Activated naive CD4-positive, alpha-beta T cell treated with anti-CD3 and anti-CD28 coated beads, Interleukin-2, amount 50 U/mL, for 72 hours (primary cell): ENCODE results near the gene PPP4R4. TPM values are rescaled to one million over a fixed set of nuclear protein-coding genes. Genes with fewer than 3 reads are reported as not detected.
"Not testable (repeated sequence)": the region's sequence is repeated elsewhere in the genome, so short reads cannot be mapped to it uniquely, and the experiment has no call there.

ENCODE experiments used
- ATAC-seq, 2 donors: fragments of 150-1000 bp; cut with Tn5 transposase; 2 replicates each; pipeline ENCODE4 v1.10.0; 2021; ENCODE audit warnings: mild to moderate bottlenecking in 2 of 2, moderate library complexity in 2 of 2
- DNase-seq, 2 donors: peaks; one replicate each; pipeline ENCODE4 v3.0.0; 2021 to 2022; ENCODE audit warnings: low spot score in 2 of 2
- H3K27ac Mint-ChIP-seq, 2 donors: one replicate each; pipeline ENCODE4 v1.8.0; 2022; ENCODE audit warnings: mild to moderate bottlenecking in 2 of 2, mixed read lengths in 2 of 2
- H3K36me3 Mint-ChIP-seq, 2 donors: one replicate each; pipeline ENCODE4 v1.8.0; 2022; ENCODE audit warnings: mixed read lengths in 2 of 2
- H3K9me3 Mint-ChIP-seq, 2 donors: one replicate each; pipeline ENCODE4 v1.8.0; 2022; ENCODE audit warnings: mixed read lengths in 2 of 2
- total RNA-seq, 2 donors: library from RNA; stranded (reverse); gene quantifications; one replicate each; pipeline ENCODE4 v1.2.3, GENCODE V29; 2022

Gene PPP4R4
- total RNA-seq, 2 donors from 2014 or later, result 6.5 to 8.7 TPM

- no peaks in the 10 kb centered on the region for H3K36me3 Mint-ChIP-seq
- DNase-seq, result no peak
Measured at GRCh38 chr14:94282991-94283723, 109.0 kb downstream of the PPP4R4 start.

GRCh38 chr14:94284221-94284620, 110.1 kb downstream of the PPP4R4 start:
- no peak for ATAC-seq
- no peaks in the 10 kb centered on the region for H3K36me3 Mint-ChIP-seq

More at GRCh38 chr14:94282991-94283723, 109.0 kb downstream of the PPP4R4 start:
- Mint-ChIP-seq H3K27ac (no peak overlapping the region), H3K9me3 (peaks cover 5 to 7% of the 10 kb centered on the region in 2 donors)
- no peak for ATAC-seq

GRCh38 chr14:94285158-94285557, 111.0 kb downstream of the PPP4R4 start:
- ATAC-seq (no peak), DNase-seq (no peak)
- Mint-ChIP-seq H3K36me3 (no peaks in the 10 kb centered on the region), H3K27ac (no peak overlapping the region), H3K9me3 (peaks cover 5 to 7% of the 10 kb centered on the region in 2 donors)

More at GRCh38 chr14:94284221-94284620, 110.1 kb downstream of the PPP4R4 start:
- H3K27ac Mint-ChIP-seq, result no peak overlapping the region
- DNase-seq, result no peak
- peaks cover 5 to 7% of the 10 kb centered on the region in 2 donors for H3K9me3 Mint-ChIP-seq

GRCh38 chr14:94288610-94289465, 114.7 kb downstream of the PPP4R4 start:
- Mint-ChIP-seq H3K9me3 (peaks cover 5 to 7% of the 10 kb centered on the region in 2 donors), H3K27ac (peak overlapping the region in 1 of 2 donors; percentile 24), H3K36me3 (no peaks in the 10 kb centered on the region)
- ATAC-seq (no peak), DNase-seq (no peak)

- no peak for ATAC-seq
- no peaks in the 10 kb centered on the region for H3K36me3 Mint-ChIP-seq
Measured at GRCh38 chr14:94290197-94290596, 116.1 kb downstream of the PPP4R4 start.

GRCh38 chr14:94291159-94291905, 117.2 kb downstream of the PPP4R4 start:
- Mint-ChIP-seq H3K36me3 (no peaks in the 10 kb centered on the region), H3K9me3 (peaks cover 5 to 7% of the 10 kb centered on the region in 2 donors), H3K27ac (no peak overlapping the region)
- ATAC-seq, result no peak
- DNase-seq, result no peak

More at GRCh38 chr14:94290197-94290596, 116.1 kb downstream of the PPP4R4 start:
- DNase-seq, result no peak
- Mint-ChIP-seq H3K9me3 (peaks cover 5 to 7% of the 10 kb centered on the region in 2 donors), H3K27ac (no peak overlapping the region)

GRCh38 chr14:94291906-94292525, 117.9 kb downstream of the PPP4R4 start:
- Mint-ChIP-seq H3K36me3 (peaks cover 0 to 5% of the 10 kb centered on the region in 2 donors), H3K9me3 (peaks cover 7 to 10% of the 10 kb centered on the region in 2 donors), H3K27ac (no peak overlapping the region)
- ATAC-seq, result no peak
- DNase-seq, result no peak

- peaks cover 0 to 5% of the 10 kb centered on the region in 2 donors for H3K36me3 Mint-ChIP-seq
- no peak overlapping the region for H3K27ac Mint-ChIP-seq
- DNase-seq (no peak), ATAC-seq (no peak)
- peaks cover 4 to 10% of the 10 kb centered on the region in 2 donors for H3K9me3 Mint-ChIP-seq
Measured at GRCh38 chr14:94292526-94292871, 118.4 kb downstream of the PPP4R4 start.

- DNase-seq (no peak), ATAC-seq (no peak)
- Mint-ChIP-seq H3K27ac (no peak within 1 kb of the TSS), H3K36me3 (peaks cover 0 to 5% of the 10 kb centered on the region in 2 donors), H3K9me3 (peaks cover 0 to 6% of the 10 kb centered on the region in 2 donors)
Measured at GRCh38 chr14:94292872-94293577, 118.9 kb downstream of the PPP4R4 start, which contains the start of gene SERPINA10. SERPINA10 (minus strand) TSS chr14:94293268; CDS start chr14:94290593, 2,675 bp downstream.

- no peak for DNase-seq
Measured at GRCh38 chr14:94293578-94293924, 119.4 kb downstream of the PPP4R4 start.

GRCh38 chr14:94295360-94296180, 121.4 kb downstream of the PPP4R4 start:
- Mint-ChIP-seq H3K9me3 (peaks cover 0 to 6% of the 10 kb centered on the region in 2 donors), H3K36me3 (peaks cover 0 to 5% of the 10 kb centered on the region in 2 donors), H3K27ac (no peak overlapping the region)
- ATAC-seq, result no peak
- DNase-seq, result no peak

More at GRCh38 chr14:94293578-94293924, 119.4 kb downstream of the PPP4R4 start:
- Mint-ChIP-seq H3K9me3 (peaks cover 0 to 6% of the 10 kb centered on the region in 2 donors), H3K36me3 (peaks cover 0 to 5% of the 10 kb centered on the region in 2 donors), H3K27ac (no peak overlapping the region)
- ATAC-seq, result no peak

- not testable (repeated sequence) for H3K9me3 Mint-ChIP-seq, DNase-seq, H3K27ac Mint-ChIP-seq, H3K36me3 Mint-ChIP-seq
- peak; percentile 13 to 56 for ATAC-seq
Measured at GRCh38 chr14:94296181-94296545, 122.0 kb downstream of the PPP4R4 start.

GRCh38 chr14:94298130-94298529, 124.0 kb downstream of the PPP4R4 start:
- Mint-ChIP-seq H3K36me3 (peaks cover 0 to 5% of the 10 kb centered on the region in 2 donors), H3K9me3 (peaks cover 0 to 6% of the 10 kb centered on the region in 2 donors), H3K27ac (no peak overlapping the region)
- DNase-seq (no peak), ATAC-seq (no peak)

- H3K9me3 Mint-ChIP-seq, result peaks cover 4 to 8% of the 10 kb centered on the region in 2 donors
- ATAC-seq, result no peak
- no peaks in the 10 kb centered on the region for H3K36me3 Mint-ChIP-seq
- DNase-seq, result no peak
- no peak overlapping the region for H3K27ac Mint-ChIP-seq
Measured at GRCh38 chr14:94303111-94303510, 129.0 kb downstream of the PPP4R4 start.

- DNase-seq (no peak), ATAC-seq (no peak)
- no peak overlapping the region for H3K27ac Mint-ChIP-seq
- peaks cover 9 to 11% of the 10 kb centered on the region in 2 donors for H3K9me3 Mint-ChIP-seq
- H3K36me3 Mint-ChIP-seq, result no peaks in the 10 kb centered on the region
Measured at GRCh38 chr14:94304243-94304642, 130.1 kb downstream of the PPP4R4 start.
